GM12878 (cell line): ENCODE measurements around the gene HIVEP2. TPM values are rescaled to one million over a fixed set of nuclear protein-coding genes. Genes with fewer than 3 reads are reported as not detected.

Source experiments
- ATAC-seq: fragments of 200-7000 bp; cut with Tn5 transposase; 3 replicates; pipeline ENCODE4 v1.9.1; 2020; ENCODE audit warnings: mild to moderate bottlenecking, moderate library complexity
- BruUV-seq: library from RNA; stranded (reverse); fragments of 400-500 nt; replicated peaks from 2 replicates; lab custom pipeline; 2021; lab: Mats Ljungman, UMichigan
- CTCF ChIA-PET: fragments of 300-600 bp; sonication (Branson Sonifier 250); formaldehyde crosslinking; extraction: SDS; loops from one replicate; lab custom pipeline; 2021; ENCODE audit warnings: inconsistent platforms; lab: Yijun Ruan, JAX
- POLR2A ChIA-PET: fragments of 350-600 bp; formaldehyde crosslinking; extraction: SDS; loops from one replicate; lab custom pipeline; 2021; ENCODE audit warnings: inconsistent platforms; lab: Charles Lee
- RAD21 ChIA-PET: fragments of 300-600 bp; sonication (Branson Sonifier 250); formaldehyde crosslinking; loops from one replicate; lab custom pipeline; 2023; ENCODE audit warnings: antibody characterized with exemption; ENCODE audit not compliant: unreplicated experiment; lab: Charles Lee
- SMC1A ChIA-PET: fragments of 300-600 bp; sonication (Branson Sonifier 250); formaldehyde crosslinking; loops from one replicate; lab custom pipeline; 2023; ENCODE audit not compliant: unreplicated experiment, uncharacterized antibody; lab: Charles Lee
- DNase-seq: peaks from one replicate; pipeline ENCODE4 v3.0.0-alpha.2; 2011; ENCODE audit warnings: low read depth, low spot score
- FAIRE-seq: peaks from 3 replicates; lab custom pipeline; 2011; peaks lifted over from hg19 to GRCh38; lab: Jason Lieb, UNC
- H2AFZ ChIP-seq: 2 replicates; pipeline ENCODE4 v1.6.0; 2011; ENCODE audit warnings: low read depth, low read length, control low read depth; ENCODE audit not compliant: control insufficient read depth
- H3K27ac ChIP-seq: 2 replicates; pipeline ENCODE4 v1.5.1; 2011; ENCODE audit warnings: control low read depth; ENCODE audit not compliant: control insufficient read depth, insufficient read depth
- H3K27me3 ChIP-seq, 2 experiments: replicated peaks in 1 of 2; 2 replicates each; pipeline versions ENCODE4 v1.6.0 to v1.6.1; 2011; ENCODE audit warnings: low read length in 1 of 2; ENCODE audit not compliant: control insufficient read depth in 2 of 2, insufficient read depth in 2 of 2
- H3K36me3 ChIP-seq, 2 experiments: 2 replicates each; pipeline ENCODE4 v1.5.1; 2011; ENCODE audit warnings: low read length in 1 of 2; ENCODE audit not compliant: control insufficient read depth in 2 of 2, insufficient read depth in 2 of 2
- H3K4me1 ChIP-seq: 2 replicates; pipeline ENCODE4 v1.6.1; 2011; ENCODE audit warnings: mild to moderate bottlenecking, low read length, moderate library complexity, mixed read lengths; ENCODE audit not compliant: control insufficient read depth, insufficient read depth
- H3K4me2 ChIP-seq: 2 replicates; pipeline ENCODE4 v1.6.0; 2011; ENCODE audit warnings: control low read depth; ENCODE audit not compliant: control insufficient read depth, insufficient read depth
- H3K4me3 ChIP-seq: fragments of 200-600 bp; sonication (generic); 2 replicates; pipeline ENCODE4 v1.5.1; 2016
- H3K79me2 ChIP-seq: 2 replicates; pipeline ENCODE4 v1.6.0; 2011; ENCODE audit warnings: low read length; ENCODE audit not compliant: control insufficient read depth, insufficient read depth
- H3K9ac ChIP-seq: 2 replicates; pipeline ENCODE4 v1.8.0; 2011; ENCODE audit warnings: low read length, control low read depth, mixed read lengths; ENCODE audit not compliant: control insufficient read depth, insufficient read depth
- H3K9me3 ChIP-seq: replicated peaks from 3 replicates; pipeline ENCODE4 v1.5.1; 2011; ENCODE audit warnings: mild to moderate bottlenecking, low read length; ENCODE audit not compliant: control insufficient read depth, insufficient read depth
- H4K20me1 ChIP-seq: 2 replicates; pipeline ENCODE4 v1.6.0; 2011; ENCODE audit not compliant: control insufficient read depth, insufficient read depth
- CBX3 ChIP-seq: fragments of 200-600 bp; sonication (generic); IDR thresholded peaks from 2 replicates; pipeline ENCODE4 v1.6.1; 2016; ENCODE audit warnings: low read depth, borderline replicate concordance
- CBX5 ChIP-seq: sonication (generic); IDR thresholded peaks from 2 replicates; pipeline ENCODE4 v1.6.1; 2016; ENCODE audit warnings: low read depth, moderate library complexity, mild to moderate bottlenecking, inconsistent platforms
- CEBPB ChIP-seq, 2 experiments: fragments of 150-350 bp in 1 of 2; IDR thresholded peaks; 2 replicates each; pipeline ENCODE4 v1.6.1; 2012 to 2014; ENCODE audit warnings: low read depth in 2 of 2, low read length in 2 of 2, borderline replicate concordance in 1 of 2, inconsistent platforms in 1 of 2
- ESRRA ChIP-seq: IDR thresholded peaks from 2 replicates; pipeline ENCODE4 v1.6.1; 2012; ENCODE audit warnings: mild to moderate bottlenecking, low read length, improper control_type of control experiment
- HDAC6 ChIP-seq: fragments of 200-600 bp; sonication (generic); IDR thresholded peaks from one replicate; pipeline ENCODE4 v1.8.0; 2017; ENCODE audit warnings: antibody characterized with exemption; ENCODE audit not compliant: unreplicated experiment
- NFXL1 ChIP-seq: fragments of 450-650 bp; IDR thresholded peaks from 2 replicates; pipeline ENCODE4 v1.6.1; 2017; ENCODE audit warnings: antibody characterized with exemption, mild to moderate bottlenecking, borderline replicate concordance
- POLR2AphosphoS2 ChIP-seq: IDR thresholded peaks from 2 replicates; pipeline ENCODE4 v1.6.1; 2011; ENCODE audit warnings: low read depth, mild to moderate bottlenecking, low read length, improper control_type of control experiment, moderate library complexity
- RFX5 ChIP-seq: IDR thresholded peaks from 2 replicates; pipeline ENCODE4 v1.6.1; 2011; ENCODE audit warnings: low read depth, low read length, improper control_type of control experiment
- SMAD5 ChIP-seq: IDR thresholded peaks from 2 replicates; pipeline ENCODE4 v1.6.1; 2016; ENCODE audit warnings: antibody characterized with exemption, low read depth
- TARDBP ChIP-seq: IDR thresholded peaks from 2 replicates; pipeline ENCODE4 v1.6.1; 2016; ENCODE audit warnings: borderline replicate concordance
- TBL1XR1 ChIP-seq: IDR thresholded peaks from 2 replicates; pipeline ENCODE4 v1.6.1; 2012; ENCODE audit warnings: low read depth, low read length, improper control_type of control experiment
- ZBED1 ChIP-seq: IDR thresholded peaks from 2 replicates; pipeline ENCODE4 v1.6.1; 2016; ENCODE audit warnings: borderline replicate concordance
- ZNF384 ChIP-seq: IDR thresholded peaks from 2 replicates; pipeline ENCODE4 v1.6.1; 2012; ENCODE audit warnings: low read depth, mild to moderate bottlenecking, low read length, improper control_type of control experiment, borderline replicate concordance
- WGBS: methylation state at CpG from one replicate; pipeline ENCODE4 v1.1.6; 2016; ENCODE audit warnings: low lambda C conversion rate; ENCODE audit not compliant: insufficient replicate concordance, insufficient coverage; ENCODE audit errors: missing lambda C conversion rate; 5-methylcytosine and 5-hydroxymethylcytosine counted together
- in situ Hi-C: fragments of 300-500 bp; cut with MboI; formaldehyde crosslinking; loops from 9 replicates; pipeline ENCODE4 v1.14.3; 2018; ENCODE audit warnings: mixed read lengths
- intact Hi-C: fragments of 100-400 bp; cut with micrococcal nuclease; formaldehyde crosslinking; loops from one replicate; pipeline ENCODE4 v1.14.2; 2022; ENCODE audit not compliant: unreplicated experiment
- polyA plus RNA-seq, 11 experiments: library from polyadenylated mRNA; depleted of rRNA in 4 of 11; unstranded in 6 of 11; stranded (reverse) in 5 of 11; fragments of >200 nt; fragmentation: Nextera tagmentation in 4 of 11; fragmentation: Illumina TruSeq in 1 of 11; extraction: Ambion mirVana in 4 of 11; extraction: Trizol in 1 of 11; gene quantifications; 1 replicate in 1 of 11; 2 replicates in 10 of 11; pipeline versions ENCODE4 v1.2.1 to v1.2.3, GENCODE V29; 2011 to 2016; ENCODE audit warnings: inconsistent platforms in 2 of 11, missing spikeins in 2 of 11, low read depth in 1 of 11
- total RNA-seq, 4 experiments: library from RNA; depleted of rRNA in 3 of 4; stranded (reverse); fragments of >200 nt in 3 of 4; fragmentation: Illumina TruSeq in 1 of 4; extraction: Trizol in 1 of 4; gene quantifications; 2 replicates each; pipeline versions ENCODE4 v1.2.1 to v1.2.3, GENCODE V29; 2013 to 2021
- TF ChIP-seq, protein P1 (sequence below): fragments of 450-650 bp; IDR thresholded peaks from 2 replicates; pipeline ENCODE4 v1.6.1; 2018; ENCODE audit warnings: mild to moderate bottlenecking, low read depth, moderate library complexity; ENCODE audit not compliant: partially characterized antibody
- TF ChIP-seq, protein P2 (sequence below): IDR thresholded peaks from 2 replicates; pipeline ENCODE4 v1.6.1; 2011; ENCODE audit warnings: low read depth, low read length, improper control_type of control experiment, borderline replicate concordance

Gene HIVEP2
- total and polyA plus RNA-seq, 10 of the 15 experiments (the other 5 are each of a cell fraction or from before 2014, with no cell fraction given) = 1.2 to 15.7 (median 10.2) TPM

GRCh38 chr6:142844065-142844755, 100.8 kb downstream of the HIVEP2 start:
- in situ Hi-C loops (no loop called here), intact Hi-C loops (loop anchor here (1.0 to 5.0 kb wide), 2 partner anchors 41 to 152 kb away; no protein-coding TSS in a partner anchor)
- Histone ChIP-seq H3K79me2 (peaks cover 85% of the 10 kb centered on the region), H4K20me1 (no peaks in the 10 kb centered on the region), H3K4me1 (peaks cover 74% of the 10 kb centered on the region)
- ATAC-seq = no peak
- no peak for TF ChIP-seq ZBED1
- no peak for TF ChIP-seq CBX5
- no peak for TF ChIP-seq ESRRA
- TF ChIP-seq CEBPB (IDR thresholded peaks at IDR 0.05; ENCODE audit: borderline replicate concordance in 1 of 2, low read depth in 2 of 2, low read length in 2 of 2) = no peak
- TF ChIP-seq RFX5 = no peak
- no peak for TF ChIP-seq NFXL1
- TF ChIP-seq CBX3 = no peak
- TF ChIP-seq, protein P1, sequence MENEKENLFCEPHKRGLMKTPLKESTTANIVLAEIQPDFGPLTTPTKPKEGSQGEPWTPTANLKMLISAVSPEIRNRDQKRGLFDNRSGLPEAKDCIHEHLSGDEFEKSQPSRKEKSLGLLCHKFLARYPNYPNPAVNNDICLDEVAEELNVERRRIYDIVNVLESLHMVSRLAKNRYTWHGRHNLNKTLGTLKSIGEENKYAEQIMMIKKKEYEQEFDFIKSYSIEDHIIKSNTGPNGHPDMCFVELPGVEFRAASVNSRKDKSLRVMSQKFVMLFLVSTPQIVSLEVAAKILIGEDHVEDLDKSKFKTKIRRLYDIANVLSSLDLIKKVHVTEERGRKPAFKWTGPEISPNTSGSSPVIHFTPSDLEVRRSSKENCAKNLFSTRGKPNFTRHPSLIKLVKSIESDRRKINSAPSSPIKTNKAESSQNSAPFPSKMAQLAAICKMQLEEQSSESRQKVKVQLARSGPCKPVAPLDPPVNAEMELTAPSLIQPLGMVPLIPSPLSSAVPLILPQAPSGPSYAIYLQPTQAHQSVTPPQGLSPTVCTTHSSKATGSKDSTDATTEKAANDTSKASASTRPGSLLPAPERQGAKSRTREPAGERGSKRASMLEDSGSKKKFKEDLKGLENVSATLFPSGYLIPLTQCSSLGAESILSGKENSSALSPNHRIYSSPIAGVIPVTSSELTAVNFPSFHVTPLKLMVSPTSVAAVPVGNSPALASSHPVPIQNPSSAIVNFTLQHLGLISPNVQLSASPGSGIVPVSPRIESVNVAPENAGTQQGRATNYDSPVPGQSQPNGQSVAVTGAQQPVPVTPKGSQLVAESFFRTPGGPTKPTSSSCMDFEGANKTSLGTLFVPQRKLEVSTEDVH = no peak
- TF ChIP-seq ZNF384 = no peak
- no peak for TF ChIP-seq POLR2AphosphoS2
- peak; percentile 15 for TF ChIP-seq HDAC6
- 0 out of 2 replicates have a peak, but pooled peaks have one; percentile 5 for TF ChIP-seq TBL1XR1
- peak; percentile 12; the same call in 1 of the 2 replicates for TF ChIP-seq SMAD5
- TF ChIP-seq, protein P2, sequence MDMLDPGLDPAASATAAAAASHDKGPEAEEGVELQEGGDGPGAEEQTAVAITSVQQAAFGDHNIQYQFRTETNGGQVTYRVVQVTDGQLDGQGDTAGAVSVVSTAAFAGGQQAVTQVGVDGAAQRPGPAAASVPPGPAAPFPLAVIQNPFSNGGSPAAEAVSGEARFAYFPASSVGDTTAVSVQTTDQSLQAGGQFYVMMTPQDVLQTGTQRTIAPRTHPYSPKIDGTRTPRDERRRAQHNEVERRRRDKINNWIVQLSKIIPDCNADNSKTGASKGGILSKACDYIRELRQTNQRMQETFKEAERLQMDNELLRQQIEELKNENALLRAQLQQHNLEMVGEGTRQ = no peak
- no peak for TF ChIP-seq TARDBP
- TF ChIP-seq, all 136 proteins: peak for 3
- BruUV-seq = no TSS peak
- RAD21 ChIA-PET = interaction anchor here (1.1 to 17.8 kb wide), 9 partner anchors 8 to 63 kb away, joined by 5 to 374 read pairs (median 17); no protein-coding TSS in a partner anchor
- H3K9ac ChIP-seq = peak overlapping the region; percentile 69
- no peaks in the 10 kb centered on the region for H3K9me3 ChIP-seq
- POLR2A ChIA-PET = interaction anchor here (0.8 to 5.8 kb wide), 8 partner anchors 9 to 100 kb away, joined by 3 to 67 read pairs (median 4); no protein-coding TSS in a partner anchor
- peak overlapping the region; percentile 45 for H3K4me3 ChIP-seq
- no peak overlapping the region for H2AFZ ChIP-seq
- SMC1A ChIA-PET = interaction anchor here (1.4 to 16.2 kb wide), 13 partner anchors 8 to 182 kb away, joined by 5 to 449 read pairs (median 9); no protein-coding TSS in a partner anchor
- H3K27ac ChIP-seq = peak overlapping the region; percentile 98
- H3K36me3 ChIP-seq = no peaks in the 10 kb centered on the region
- no peaks in the 10 kb centered on the region for H3K27me3 ChIP-seq
- no peak for DNase-seq
- CTCF ChIA-PET = interaction anchor here (0.9 to 3.5 kb wide), 6 partner anchors 9 to 98 kb away, joined by 3 to 25 read pairs (median 14); no protein-coding TSS in a partner anchor
- 15% methylated on average over 6 of the region's 6 CpGs for WGBS
- FAIRE-seq = no peak
- peak overlapping the region; percentile 70 for H3K4me2 ChIP-seq
